HG03060 (cell line): ENCODE results near the gene KCNN4.

Experiments used
- ATAC-seq: cut with Tn5 transposase; IDR thresholded peaks from one replicate; pipeline ENCODE4 v1.9.1; 2021; ENCODE audit warnings: low read depth, moderate number of reproducible peaks; ENCODE audit not compliant: unreplicated experiment

The KCNN4 gene

GRCh38 chr19:43751466-43752220 lies 29.1 kb downstream of the KCNN4 start:
- ATAC-seq: no peak

- ATAC-seq: no peak
Measured at GRCh38 chr19:43749898-43750297, 30.9 kb downstream of the KCNN4 start.

GRCh38 chr19:43749152-43749551 lies 31.6 kb downstream of the KCNN4 start:
- no peak for ATAC-seq

GRCh38 chr19:43748685-43749084 lies 32.1 kb downstream of the KCNN4 start:
- ATAC-seq: no peak

- ATAC-seq: no peak
Measured at GRCh38 chr19:43748205-43748594, 32.6 kb downstream of the KCNN4 start.

GRCh38 chr19:43747557-43748204 lies 33.1 kb downstream of the KCNN4 start:
- ATAC-seq: no peak

GRCh38 chr19:43743059-43743458 lies 37.7 kb downstream of the KCNN4 start:
- ATAC-seq: no peak

- no peak for ATAC-seq
Measured at GRCh38 chr19:43741075-43741825, 39.5 kb downstream of the KCNN4 start.

GRCh38 chr19:43739439-43740235 lies 41.1 kb downstream of the KCNN4 start:
- ATAC-seq: no peak

GRCh38 chr19:43738780-43739211 lies 42.0 kb downstream of the KCNN4 start:
- no peak for ATAC-seq

- ATAC-seq: no peak
Measured at GRCh38 chr19:43735957-43736356, 44.8 kb downstream of the KCNN4 start.

GRCh38 chr19:43735013-43735412 lies 45.8 kb downstream of the KCNN4 start:
- ATAC-seq: no peak

- no peak for ATAC-seq
Measured at GRCh38 chr19:43731846-43732245, 48.9 kb downstream of the KCNN4 start.

GRCh38 chr19:43731346-43731745 lies 49.4 kb downstream of the KCNN4 start:
- ATAC-seq: no peak

- ATAC-seq: no peak
Measured at GRCh38 chr19:43729919-43730318, 50.9 kb downstream of the KCNN4 start.

GRCh38 chr19:43727593-43727853 lies 53.2 kb downstream of the KCNN4 start:
- ATAC-seq: no peak

- no peak for ATAC-seq
Measured at GRCh38 chr19:43726736-43727592, 53.8 kb downstream of the KCNN4 start.

GRCh38 chr19:43725468-43725867 lies 55.3 kb downstream of the KCNN4 start:
- ATAC-seq: no peak

- no peak for ATAC-seq
Measured at GRCh38 chr19:43724896-43725295, 55.9 kb downstream of the KCNN4 start.

GRCh38 chr19:43723588-43723987 lies 57.2 kb downstream of the KCNN4 start:
- ATAC-seq: no peak
